GM19025 (cell line): ENCODE data around the gene INTS11.
A peak's percentile ranks its signal among the peaks of the same experiment; 100 is the strongest.
"Not testable (repeated sequence)": the region's sequence is repeated elsewhere in the genome, so short reads cannot be mapped to it uniquely, and the experiment has no call there.

Experiments used
- ATAC-seq: cut with Tn5 transposase; IDR thresholded peaks from one replicate; pipeline ENCODE4 v1.9.1; 2021; ENCODE audit warnings: mild to moderate bottlenecking, low read depth, moderate library complexity; ENCODE audit not compliant: unreplicated experiment

The INTS11 gene

DNA sequence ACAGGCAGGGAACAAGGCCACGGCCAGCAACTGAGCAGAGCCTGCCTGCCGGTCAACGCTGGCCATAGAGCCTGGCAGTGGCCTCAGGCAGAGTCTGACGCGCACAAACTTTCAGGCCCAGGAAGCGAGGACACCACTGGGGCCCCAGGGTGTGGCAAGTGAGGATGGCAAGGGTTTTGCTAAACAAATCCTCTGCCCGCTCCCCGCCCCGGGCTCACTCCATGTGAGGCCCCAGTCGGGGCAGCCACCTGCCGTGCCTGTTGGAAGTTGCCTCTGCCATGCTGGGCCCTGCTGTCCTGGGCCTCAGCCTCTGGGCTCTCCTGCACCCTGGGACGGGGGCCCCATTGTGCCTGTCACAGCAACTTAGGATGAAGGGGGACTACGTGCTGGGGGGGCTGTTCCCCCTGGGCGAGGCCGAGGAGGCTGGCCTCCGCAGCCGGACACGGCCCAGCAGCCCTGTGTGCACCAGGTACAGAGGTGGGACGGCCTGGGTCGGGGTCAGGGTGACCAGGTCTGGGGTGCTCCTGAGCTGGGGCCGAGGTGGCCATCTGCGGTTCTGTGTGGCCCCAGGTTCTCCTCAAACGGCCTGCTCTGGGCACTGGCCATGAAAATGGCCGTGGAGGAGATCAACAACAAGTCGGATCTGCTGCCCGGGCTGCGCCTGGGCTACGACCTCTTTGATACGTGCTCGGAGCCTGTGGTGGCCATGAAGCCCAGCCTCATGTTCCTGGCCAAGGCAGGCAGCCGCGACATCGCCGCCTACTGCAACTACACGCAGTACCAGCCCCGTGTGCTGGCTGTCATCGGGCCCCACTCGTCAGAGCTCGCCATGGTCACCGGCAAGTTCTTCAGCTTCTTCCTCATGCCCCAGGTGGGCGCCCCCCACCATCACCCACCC is 6.9 kb upstream of the INTS11 start, which contains the start of gene TAS1R3:
TSS of gene TAS1R3 (plus strand) at position 213 of the 898 bp plus-strand sequence. CDS start at position 279, 66 bp downstream.
- no peak for ATAC-seq

DNA sequence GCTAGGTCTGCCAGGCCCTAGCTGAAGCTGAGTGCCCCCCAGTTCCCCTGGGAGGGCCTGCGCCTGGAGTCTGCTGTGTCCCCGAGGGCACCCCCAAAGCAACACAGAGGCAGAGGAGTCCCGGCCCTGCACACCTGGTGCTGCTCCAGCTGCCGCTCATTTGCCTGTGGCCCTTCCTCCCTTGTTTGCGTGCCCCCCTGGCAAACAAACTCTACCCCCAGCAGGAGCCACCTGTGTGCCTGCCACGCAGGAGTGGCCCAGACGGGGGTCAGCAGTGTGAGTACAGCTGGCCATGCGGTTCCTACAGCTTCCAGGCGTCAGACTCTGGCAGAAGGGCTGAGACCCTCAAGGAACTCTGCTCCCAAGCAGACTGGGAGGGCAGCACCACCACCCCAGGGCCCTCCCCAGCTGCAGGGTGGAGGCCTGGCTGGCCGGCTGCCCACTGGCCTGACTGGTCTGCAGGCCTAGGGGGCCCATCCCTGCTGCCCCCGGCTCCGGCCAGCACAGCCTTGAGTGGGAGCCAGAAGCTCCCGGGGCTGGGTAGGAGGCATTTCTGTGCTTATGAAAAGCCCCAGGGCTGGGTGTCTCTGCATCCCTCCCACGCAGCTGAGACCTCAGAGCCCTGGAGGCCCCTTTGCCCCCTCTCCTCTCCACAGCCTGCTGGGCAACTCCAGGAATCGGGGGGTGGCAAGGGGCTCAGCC is 6.1 kb upstream of the INTS11 start:
- no peak for ATAC-seq

DNA sequence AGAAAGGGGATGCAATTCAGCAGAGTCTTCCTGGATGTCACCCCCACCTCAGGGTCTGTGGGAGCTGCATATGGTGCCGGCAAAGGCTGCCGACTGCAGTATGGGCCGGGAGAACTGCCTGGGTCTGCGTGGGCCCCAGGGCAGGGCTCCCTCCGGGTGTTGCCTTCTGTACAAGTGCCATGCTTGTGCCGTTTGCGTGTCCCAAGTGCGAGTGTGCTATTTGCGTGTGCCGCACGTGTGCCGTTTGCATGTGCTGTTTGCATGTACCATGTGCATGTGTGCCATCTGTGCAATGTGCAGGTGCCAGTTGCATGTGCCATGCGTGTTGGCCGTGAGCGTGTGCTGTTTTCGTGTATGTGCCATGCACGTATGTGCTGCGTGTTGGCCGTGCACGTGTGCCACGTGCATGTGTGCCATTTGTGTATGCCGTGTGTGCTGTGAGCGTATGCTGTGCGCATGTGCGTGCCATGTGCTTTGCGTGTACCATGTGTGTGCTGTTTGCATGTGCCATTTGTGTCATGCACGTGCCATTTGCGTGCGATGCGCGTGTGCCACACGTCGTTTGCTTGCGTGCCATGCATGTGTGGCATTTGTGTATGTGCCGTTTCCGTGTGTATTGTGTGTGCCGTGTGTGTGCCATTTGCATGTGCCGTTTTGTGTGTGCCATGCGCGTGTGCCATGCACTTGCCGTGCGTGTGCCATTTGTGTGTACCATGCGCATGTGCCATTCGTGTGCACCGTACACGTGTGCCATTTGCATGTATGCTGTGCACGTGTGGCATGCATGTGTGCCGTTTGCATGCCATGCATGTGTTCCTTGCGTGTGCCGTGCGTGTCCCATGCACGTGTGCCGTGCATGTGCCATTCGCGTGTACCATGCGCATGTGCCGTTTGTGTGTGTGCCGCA is 5.1 kb upstream of the INTS11 start:
- ATAC-seq: no peak

DNA sequence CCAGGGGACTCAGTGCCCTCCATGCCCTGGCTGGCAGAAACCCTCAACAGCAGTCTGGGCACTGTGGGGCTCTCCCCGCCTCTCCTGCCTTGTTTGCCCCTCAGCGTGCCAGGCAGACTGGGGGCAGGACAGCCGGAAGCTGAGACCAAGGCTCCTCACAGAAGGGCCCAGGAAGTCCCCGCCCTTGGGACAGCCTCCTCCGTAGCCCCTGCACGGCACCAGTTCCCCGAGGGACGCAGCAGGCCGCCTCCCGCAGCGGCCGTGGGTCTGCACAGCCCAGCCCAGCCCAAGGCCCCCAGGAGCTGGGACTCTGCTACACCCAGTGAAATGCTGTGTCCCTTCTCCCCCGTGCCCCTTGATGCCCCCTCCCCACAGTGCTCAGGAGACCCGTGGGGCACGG is 3.8 kb upstream of the INTS11 start:
- no peak for ATAC-seq

DNA sequence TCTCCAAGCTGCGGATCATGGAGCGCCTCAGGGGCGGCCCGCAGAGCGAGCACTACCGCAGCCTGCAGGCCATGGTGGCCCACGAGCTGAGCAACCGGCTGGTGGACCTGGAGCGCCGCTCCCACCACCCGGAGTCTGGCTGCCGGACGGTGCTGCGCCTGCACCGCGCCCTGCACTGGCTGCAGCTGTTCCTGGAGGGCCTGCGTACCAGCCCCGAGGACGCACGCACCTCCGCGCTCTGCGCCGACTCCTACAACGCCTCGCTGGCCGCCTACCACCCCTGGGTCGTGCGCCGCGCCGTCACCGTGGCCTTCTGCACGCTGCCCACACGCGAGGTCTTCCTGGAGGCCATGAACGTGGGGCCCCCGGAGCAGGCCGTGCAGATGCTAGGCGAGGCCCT is 2.8 kb upstream of the INTS11 start:
- no peak for ATAC-seq

DNA sequence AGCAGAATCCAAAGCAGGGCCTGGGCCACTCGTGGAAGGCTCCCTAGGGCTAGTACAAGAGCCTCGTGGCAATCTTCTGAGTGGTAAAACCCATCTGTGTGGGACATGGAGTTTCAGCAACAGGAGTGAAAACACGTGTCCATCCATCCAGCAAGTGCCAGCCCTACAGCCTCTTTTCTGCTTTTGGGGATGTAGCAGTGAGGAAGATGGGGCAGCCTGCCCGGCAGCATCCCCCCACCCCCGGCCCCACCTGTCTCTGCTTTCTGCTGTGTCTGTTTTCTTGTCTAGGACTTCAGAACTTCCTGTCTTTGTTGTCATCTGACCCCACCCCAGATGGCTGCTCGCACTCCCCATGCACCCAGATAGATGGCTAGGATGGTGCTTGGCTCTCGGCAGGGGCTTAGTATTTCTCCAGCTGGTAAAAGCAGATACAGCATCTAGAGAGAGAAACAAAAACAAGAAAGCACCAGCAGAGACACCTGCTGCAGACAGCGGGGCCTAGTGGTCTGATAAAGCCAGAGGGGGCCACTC is 1.7 kb upstream of the INTS11 start:
- ATAC-seq: no peak

DNA sequence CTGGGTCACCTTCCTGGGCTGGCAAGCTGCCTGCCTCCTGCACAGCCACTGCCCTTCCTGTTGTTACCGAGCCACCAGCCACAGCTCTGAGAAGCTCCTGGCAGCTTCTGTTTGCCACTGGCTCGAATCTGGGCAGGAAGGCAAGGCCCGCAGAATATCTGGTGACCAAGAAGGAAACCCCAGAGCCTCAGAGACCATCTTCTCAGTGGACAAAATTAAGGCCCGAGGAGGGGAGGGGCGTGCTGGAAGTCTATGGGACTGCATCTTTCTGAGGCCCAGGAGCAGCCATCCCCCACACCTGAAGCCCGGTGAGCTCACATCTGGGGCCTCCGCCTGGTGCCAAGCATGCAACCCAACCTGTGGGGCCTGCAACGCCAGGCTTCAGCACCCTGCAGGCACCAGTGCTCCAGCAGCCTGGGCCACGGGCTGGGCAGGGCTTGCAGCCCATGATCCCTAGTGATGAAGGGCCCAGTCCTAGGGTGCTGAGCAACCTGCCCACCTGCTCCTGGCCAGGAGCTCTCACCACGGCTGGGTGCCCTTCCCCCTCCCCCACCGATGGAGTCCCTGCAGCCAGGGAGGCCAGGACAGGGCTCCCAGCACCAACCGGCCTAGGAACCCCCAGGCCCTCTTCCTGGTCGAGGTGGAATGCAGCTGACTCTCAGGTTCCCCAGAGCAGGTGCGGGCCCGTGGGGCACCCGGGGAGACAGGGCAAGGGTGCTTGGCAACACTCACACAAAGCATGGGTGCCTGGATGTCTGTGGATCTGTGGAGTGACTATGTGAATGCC is 1.0 kb upstream of the INTS11 start:
- ATAC-seq: no peak

DNA sequence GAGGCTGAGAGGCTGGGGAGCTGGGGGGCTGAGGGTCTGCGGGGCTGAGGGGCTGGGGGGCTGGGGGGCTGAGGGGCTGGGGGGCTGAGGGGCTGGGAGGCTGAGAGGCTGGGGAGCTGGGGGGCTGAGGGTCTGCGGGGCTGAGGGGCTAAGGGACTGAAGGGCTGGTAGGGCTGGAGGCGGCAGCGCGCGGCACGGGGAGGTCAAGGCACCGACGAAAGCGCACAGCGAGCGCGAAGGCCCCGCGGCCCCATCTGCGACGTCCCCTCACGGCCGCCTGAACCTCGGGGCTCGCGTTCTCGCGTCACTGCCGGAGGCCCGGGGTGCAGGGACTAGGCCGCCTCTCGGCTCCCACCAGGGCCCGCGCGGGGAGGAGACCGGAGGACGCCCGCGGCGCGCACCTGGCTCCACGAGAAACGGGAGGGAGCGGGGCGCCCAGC is 356 bp downstream of the INTS11 start:
- peak; percentile 27 for ATAC-seq

DNA sequence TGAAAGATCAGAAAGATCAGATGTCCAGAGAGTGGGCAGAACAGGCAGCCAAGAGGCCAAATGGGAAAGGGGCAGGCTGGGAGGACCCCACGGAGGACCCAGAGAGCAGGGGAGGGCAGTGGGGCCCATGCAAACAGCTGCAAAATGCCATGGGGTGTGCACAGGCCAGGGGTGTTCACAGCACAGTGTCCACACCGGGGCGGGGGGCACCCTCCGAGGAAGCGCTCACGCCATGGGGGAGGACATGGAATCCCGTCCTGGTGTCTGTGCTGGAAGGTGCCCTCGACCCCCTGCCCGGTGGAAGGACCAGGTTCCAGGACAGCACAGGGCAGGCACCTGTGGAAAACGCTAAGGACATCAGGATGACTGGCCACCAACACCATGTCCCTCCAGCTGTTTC is 1.5 kb downstream of the INTS11 start:
- ATAC-seq: no peak

DNA sequence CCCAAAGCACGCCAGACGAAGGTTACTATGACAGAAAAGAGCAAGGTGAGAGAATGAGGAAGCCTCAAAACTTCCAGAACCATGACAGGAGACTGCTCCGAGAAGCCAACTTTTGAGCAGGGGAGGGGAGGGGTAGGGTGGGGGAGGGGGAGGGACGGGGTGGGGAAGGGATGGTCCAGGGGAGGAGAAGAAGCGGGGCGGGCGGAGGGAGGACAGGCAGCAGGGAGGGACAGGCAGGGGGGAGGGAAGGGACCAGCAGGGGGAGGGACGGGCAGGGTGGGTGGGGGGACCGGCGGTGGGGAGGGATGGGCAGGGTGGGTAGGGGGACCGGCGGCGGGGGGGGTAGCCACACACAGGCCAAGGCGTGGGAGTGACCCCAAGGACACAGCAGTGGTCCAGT is 2.0 kb downstream of the INTS11 start:
- no peak for ATAC-seq

DNA sequence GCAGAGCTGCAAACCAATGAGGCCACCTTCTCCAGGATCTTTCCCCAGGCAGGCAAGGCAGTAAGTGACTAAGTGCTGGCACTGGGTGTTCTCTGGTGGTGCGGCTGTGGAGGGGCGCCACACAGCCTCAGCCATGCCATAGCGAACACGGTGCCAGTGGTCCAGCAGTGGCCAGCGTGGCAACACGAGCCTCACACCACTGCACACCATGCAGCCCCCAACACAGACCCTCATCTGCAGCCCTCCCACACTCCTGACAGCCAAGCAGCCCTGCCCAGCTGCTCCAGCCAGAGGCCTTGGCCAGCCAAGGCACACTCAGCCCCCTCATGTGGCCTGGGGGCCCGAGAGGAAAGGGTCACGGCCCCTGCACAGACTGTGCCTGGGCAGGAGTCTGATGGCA is 3.0 kb downstream of the INTS11 start:
- ATAC-seq: no peak

DNA sequence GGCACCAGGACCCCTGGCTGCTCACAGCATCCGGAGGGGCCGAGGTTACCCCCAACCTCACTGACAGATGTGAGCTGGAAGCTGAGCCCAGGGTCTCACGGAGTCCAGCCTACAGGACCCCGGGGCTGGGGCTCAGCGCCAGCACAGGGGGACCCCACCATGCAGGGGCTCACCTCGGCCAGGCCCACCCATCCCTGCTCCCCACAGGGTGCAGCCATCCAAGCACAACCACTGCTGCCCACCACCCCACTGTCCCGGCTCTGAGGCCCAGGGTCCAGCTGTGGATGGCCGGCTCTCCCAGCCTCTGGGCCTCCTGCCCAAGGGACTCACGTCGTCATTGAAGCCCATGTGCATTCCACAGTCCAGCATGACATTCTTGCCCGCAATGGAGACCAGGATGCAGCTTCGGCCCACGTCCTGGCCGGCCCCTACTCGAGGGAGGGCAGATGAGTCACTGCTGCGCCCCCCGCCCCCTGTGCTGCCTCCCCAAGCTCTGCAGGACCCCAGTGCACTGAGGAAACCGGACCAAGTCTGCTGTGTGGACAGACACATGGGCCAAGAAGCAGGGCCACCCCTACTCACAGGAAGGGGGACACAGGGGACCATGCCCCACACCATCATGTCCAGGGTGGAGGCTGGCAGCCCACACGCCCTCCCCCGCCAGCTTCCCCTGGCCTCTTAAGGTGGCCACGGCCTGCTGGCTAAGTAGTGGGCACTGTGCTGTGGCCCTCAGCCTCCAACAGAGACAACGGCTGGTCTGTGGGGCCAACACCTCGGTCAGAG is 3.6 kb downstream of the INTS11 start:
- no peak for ATAC-seq

DNA sequence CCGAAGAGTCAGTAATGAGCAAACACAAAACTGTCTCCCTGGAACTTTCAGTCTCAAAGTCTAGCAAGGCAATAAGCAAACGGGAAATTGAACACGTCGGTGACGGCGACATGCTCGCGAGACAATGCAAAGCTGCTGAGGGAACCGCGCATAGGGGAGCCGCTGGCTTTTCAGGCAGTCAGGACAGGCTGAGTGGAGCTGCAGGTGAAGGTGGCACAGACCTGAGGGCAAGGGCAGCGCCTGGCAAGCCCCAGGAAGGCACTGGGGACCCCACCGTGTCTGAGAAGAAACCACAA is 4.9 kb downstream of the INTS11 start:
- ATAC-seq: no peak

DNA sequence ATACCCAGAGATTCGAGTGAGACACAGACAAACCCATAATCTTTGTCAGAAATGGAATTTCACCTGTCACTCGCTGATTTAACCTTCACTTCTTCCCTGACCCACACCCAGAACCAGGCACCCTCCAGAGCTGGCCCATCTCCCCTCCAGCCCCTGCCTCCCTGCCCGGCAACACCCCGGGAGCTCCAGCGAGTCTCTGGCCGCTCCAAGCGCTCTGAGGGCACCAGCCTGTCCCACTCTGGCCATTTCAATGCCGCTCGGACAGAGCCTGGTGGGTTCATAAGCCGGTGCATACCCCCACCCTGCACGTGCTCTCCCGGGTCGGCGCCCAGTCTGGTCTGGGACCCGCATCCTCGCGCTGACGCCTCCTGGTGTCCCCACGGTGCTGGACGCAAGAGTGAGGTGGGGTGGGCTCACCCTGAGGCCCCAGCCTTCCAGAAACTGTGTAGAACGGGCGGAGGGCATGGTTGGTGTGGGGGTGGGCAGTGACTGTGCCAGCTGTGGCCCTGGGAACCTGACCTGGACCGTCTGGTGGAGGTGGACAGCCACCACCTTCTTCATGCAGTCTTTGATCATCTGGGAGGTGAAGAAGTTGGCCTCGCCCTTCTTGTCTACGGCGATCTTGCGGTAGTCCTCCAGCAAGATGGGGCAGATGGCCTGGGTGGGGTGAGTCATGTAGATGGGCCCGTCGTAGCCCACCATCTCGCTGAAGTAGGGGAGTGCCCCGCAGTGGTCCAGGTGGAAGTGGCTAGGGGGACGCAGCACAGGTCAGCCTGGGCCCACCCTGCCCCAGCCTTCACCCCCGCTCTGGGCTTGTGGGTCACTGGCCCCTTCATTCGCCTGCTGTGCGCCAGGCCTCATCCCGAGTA is 5.4 kb downstream of the INTS11 start:
- no peak for ATAC-seq

DNA sequence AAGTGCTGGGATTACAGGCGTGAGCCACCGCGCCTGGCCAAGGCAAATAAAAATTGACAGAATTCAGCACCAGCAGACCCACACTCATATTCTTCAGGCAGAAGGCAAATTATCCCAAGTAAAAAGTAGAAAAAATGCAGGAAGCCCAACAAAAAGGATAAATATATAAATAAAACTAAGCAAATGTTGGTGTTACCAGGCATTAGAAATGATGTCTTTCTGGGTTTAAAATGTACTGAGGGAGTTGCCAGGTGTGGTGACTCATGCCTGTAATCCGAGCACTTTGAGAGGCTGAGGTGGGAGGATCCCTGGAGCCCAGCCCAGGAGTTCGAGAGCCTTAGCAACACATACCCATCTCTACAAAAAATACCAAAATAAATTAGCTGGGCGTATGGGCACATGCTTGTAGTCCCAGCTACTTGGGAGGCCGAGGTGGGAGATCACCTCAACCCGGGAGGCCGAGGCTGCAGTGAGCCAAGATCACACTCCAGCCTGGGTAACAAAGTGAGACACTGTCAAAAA is 6.3 kb downstream of the INTS11 start:
- ATAC-seq: no peak

DNA sequence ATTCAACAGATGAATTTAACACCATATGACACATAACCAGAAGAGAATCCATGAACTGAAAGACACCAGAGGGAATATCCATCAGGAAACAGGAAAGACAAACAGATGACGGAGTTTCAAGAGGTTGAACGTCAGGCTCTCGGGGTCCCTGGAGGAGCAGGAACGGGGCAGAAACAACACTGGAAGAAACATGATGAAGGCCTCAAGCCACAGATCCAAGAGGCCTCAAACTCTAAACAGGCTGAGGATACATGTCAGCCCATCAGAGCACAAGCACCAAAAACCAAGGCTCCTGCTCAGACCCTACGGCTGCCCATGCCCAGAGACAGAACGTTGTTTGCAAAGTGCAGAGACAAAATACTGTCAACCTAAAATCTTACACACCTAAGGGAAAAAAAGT is 7.0 kb downstream of the INTS11 start:
- ATAC-seq: no peak

DNA sequence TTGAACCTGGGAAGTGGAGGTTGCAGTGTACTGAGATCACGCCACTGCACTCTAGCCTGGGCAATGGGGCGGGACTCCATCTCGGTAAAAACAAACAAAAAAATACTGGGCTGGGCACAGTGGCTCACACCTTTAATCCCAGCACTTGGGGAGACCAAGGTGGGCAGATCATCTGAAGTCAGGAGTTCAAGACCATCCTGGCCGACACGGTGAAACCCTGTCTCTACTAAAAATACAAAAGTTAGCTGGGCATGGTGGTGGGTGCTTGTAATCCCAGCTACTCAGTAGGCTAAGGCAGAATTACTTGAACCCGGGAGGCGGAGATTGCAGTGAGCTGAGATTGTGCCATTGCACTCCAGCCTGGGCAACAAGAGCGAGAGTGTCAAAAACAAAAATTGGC is 8.3 kb downstream of the INTS11 start:
- not testable (repeated sequence) for ATAC-seq

DNA sequence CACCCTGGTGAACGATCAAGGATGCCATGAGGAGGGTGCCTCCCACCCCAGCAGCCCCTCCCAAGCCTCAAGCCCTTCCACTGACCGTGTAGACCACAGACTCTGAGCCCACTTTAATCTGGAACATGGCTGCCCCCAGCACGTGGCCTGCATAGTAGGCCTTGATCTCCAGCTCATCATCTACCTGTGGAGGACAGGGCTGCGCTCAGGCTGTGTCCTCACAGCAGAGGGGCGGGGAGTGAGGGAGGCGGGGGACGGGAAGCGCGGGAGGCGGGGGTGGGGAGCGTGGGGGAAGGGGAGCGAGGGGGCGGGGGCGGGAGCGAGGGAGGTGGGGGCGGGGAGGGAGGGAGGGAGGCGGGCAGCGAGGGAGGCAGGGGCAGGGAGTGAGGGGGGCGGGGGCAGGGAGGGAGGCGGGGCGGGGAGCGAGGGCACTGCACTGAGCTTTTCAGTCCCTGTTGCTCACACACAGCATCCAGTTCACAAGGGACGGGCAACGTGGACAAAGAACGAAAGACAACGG is 9.0 kb downstream of the INTS11 start:
- no peak for ATAC-seq
